GM19099 (cell line): ENCODE results near the gene REEP5.

Experiments used
- POLR2A ChIP-seq: IDR thresholded peaks from 3 replicates; pipeline ENCODE4 v1.6.1; 2011; ENCODE audit warnings: low read depth; ENCODE audit not compliant: insufficient read length; ENCODE audit errors: extremely low read depth

Gene REEP5

GRCh38 chr5:112866739-112867138 lies 55.3 kb downstream of the REEP5 start:
- no peak for TF ChIP-seq POLR2A

DNA sequence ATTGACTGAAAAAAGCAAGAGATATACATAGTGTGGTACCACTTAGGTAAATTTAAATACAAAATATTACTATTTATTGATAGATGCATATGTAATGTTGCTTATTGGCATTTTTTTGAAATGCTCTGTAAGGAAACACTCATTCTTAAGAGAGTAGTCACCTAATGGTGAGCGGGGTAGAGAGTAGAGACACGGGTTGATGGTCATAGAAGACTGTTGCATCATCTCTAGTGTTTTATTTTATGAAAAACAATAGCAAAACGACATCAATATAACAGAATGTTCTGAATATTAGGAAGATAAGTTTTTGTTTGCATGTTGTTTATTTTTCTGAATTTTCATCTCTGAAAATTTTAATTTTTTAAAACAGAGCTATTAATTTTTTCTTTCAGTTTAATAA lies 56.9 kb downstream of the REEP5 start:
- TF ChIP-seq POLR2A = no peak

GRCh38 chr5:112863549-112863948 lies 58.5 kb downstream of the REEP5 start:
- TF ChIP-seq POLR2A = no peak

DNA sequence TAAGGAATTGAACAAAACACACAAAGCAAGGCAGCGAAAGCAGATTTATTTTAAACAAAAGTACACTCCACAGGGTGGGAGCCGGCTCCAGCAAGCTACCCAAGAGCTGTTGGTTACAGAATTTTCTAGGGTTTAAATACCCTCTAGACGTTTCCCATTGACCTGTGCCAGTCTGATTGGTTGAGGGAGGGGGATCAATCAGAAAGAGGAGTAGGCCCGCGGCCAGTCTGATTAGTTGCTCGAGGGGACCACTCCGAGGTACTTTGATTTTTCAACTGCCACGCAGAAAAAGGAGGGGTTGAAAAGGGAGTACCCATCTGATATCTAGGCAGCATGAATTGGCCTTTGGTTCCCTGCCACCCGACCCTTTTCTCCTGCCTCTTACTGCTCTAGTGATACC lies 59.9 kb downstream of the REEP5 start:
- TF ChIP-seq POLR2A = no peak

GRCh38 chr5:112861638-112861985 lies 60.4 kb downstream of the REEP5 start:
- TF ChIP-seq POLR2A = no peak

- peak; percentile 79 for TF ChIP-seq POLR2A
Observed at GRCh38 chr5:112860929-112861637, 60.9 kb downstream of the REEP5 start, which contains the start of gene SRP19. TSS of gene SRP19 (plus strand) at chr5:112861287. CDS start at chr5:112861377, 90 bp downstream.

- TF ChIP-seq POLR2A = no peak
Observed at GRCh38 chr5:112857866-112858265, 64.2 kb downstream of the REEP5 start.

- no peak for TF ChIP-seq POLR2A
Observed at GRCh38 chr5:112854651-112855050, 67.4 kb downstream of the REEP5 start.

DNA sequence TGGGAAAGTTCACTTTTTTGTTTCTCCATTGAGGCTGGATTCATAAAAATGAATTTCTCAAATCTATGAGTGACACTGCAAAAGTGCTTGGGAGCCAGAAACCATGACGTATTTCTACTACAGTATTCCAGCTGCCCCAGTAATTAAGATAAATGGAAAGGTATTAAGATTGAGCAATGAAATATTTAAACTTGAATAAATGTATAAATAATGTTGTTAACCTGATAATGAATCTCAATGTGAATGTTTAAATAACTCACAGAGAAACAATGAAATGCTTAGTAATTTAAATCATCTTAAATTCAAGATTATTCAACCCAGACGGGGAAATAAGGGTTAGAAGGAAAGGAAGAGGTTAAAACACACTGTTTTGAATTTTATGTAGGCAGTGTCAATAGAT lies 72.1 kb downstream of the REEP5 start:
- no peak for TF ChIP-seq POLR2A

GRCh38 chr5:112848116-112848811 lies 73.8 kb downstream of the REEP5 start:
- no peak for TF ChIP-seq POLR2A

DNA sequence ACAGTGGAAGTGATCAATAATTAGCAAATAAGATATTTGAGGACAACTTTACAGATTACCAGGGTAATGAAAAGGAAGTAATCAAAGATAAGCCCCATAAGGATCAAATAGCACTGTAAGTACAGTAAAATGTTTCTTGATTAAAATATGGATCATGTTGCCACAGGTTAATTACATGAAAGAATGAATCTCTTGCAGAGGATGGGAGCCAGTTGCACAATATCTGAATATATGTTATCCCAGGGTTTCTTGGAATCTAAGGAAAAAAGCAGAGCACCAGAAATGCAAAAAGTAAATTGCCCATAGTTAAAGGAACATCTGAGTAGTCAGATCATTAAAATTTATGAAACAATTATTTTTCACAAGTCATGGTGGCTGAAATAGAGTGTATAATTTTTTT lies 74.7 kb downstream of the REEP5 start:
- TF ChIP-seq POLR2A = no peak

- no peak for TF ChIP-seq POLR2A
Observed at GRCh38 chr5:112846556-112846955, 75.5 kb downstream of the REEP5 start.

- TF ChIP-seq POLR2A = no peak
Observed at GRCh38 chr5:112844489-112844888, 77.5 kb downstream of the REEP5 start.

- TF ChIP-seq POLR2A = no peak
Observed at GRCh38 chr5:112833971-112834370, 88.1 kb downstream of the REEP5 start.

- no peak for TF ChIP-seq POLR2A
Observed at GRCh38 chr5:112830378-112830777, 91.6 kb downstream of the REEP5 start.
